Fibroblast of lung (primary cell): ENCODE data around the gene ZNF354C.

Experiments used
- EZH2 ChIP-seq: IDR thresholded peaks from 2 replicates; pipeline ENCODE4 v1.5.1; 2012; ENCODE audit warnings: low read length, control low read depth, mild to moderate bottlenecking; ENCODE audit errors: missing control alignments
- TF ChIP-seq, protein P1 (sequence below), 2 donors: IDR thresholded peaks in 1 of 2; conservative IDR thresholded peaks in 1 of 2; 1 replicate in 1 of 2; 2 replicates in 1 of 2; pipeline ENCODE4 v1.5.1; 2011 to 2012; ENCODE audit warnings: low read length in 2 of 2, control low read depth in 1 of 2, inconsistent platforms in 1 of 2, low read depth in 1 of 2, mild to moderate bottlenecking in 1 of 2

DNA sequence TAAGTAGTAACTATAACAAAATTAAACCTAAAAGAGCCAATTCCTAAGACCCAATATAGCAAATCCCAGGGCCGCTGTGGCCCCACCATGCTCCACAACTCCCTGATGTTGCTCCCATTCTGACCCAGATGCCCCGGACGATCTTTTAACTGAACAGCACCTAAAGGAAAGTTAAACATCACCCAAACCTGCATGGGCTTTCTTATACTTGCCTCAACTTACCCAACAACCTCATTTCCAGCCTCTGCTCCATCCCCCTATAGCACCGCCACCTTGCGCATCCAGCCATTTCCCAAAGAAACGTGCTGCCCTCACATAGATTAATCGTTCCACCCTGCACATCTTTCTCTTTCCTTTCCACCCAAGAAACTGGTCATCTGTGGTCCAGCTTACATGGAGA lies 54.6 kb downstream of the ZNF354C start:
- TF ChIP-seq, protein P1, sequence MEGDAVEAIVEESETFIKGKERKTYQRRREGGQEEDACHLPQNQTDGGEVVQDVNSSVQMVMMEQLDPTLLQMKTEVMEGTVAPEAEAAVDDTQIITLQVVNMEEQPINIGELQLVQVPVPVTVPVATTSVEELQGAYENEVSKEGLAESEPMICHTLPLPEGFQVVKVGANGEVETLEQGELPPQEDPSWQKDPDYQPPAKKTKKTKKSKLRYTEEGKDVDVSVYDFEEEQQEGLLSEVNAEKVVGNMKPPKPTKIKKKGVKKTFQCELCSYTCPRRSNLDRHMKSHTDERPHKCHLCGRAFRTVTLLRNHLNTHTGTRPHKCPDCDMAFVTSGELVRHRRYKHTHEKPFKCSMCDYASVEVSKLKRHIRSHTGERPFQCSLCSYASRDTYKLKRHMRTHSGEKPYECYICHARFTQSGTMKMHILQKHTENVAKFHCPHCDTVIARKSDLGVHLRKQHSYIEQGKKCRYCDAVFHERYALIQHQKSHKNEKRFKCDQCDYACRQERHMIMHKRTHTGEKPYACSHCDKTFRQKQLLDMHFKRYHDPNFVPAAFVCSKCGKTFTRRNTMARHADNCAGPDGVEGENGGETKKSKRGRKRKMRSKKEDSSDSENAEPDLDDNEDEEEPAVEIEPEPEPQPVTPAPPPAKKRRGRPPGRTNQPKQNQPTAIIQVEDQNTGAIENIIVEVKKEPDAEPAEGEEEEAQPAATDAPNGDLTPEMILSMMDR (conservative IDR thresholded peaks at IDR 0.05 in 1 of 2, IDR thresholded peaks at IDR 0.05 in 1 of 2; ENCODE audit: low read depth in 1 of 2, low read length in 2 of 2) = no peak
- no peak for TF ChIP-seq EZH2
